Naive thymus-derived CD4-positive, alpha-beta T cell (primary cell): ENCODE data around the gene NAV1. TPM values are rescaled to one million over a fixed set of nuclear protein-coding genes. Genes with fewer than 3 reads are reported as not detected.
A peak's percentile ranks its signal among the peaks of the same experiment; 100 is the strongest.
"Not testable (repeated sequence)": the region's sequence is repeated elsewhere in the genome, so short reads cannot be mapped to it uniquely, and the experiment has no call there.

Source experiments
- ATAC-seq: fragments of 150-1000 bp; cut with Tn5 transposase; 2 replicates; pipeline ENCODE4 v1.10.0; 2021; ENCODE audit warnings: mild to moderate bottlenecking, moderate library complexity
- CTCF ChIA-PET: fragments of 350-600 bp; sonication (Branson Sonifier 250); formaldehyde crosslinking; loops from one replicate; lab custom pipeline; 2021; ENCODE audit warnings: antibody characterized with exemption; lab: Charles Lee
- POLR2A ChIA-PET: fragments of 350-600 bp; sonication (Branson Sonifier 250); formaldehyde crosslinking; loops from one replicate; lab custom pipeline; 2021; ENCODE audit warnings: antibody characterized with exemption, inconsistent platforms; lab: Charles Lee
- DNase-seq, 9 donors: peaks; one replicate each; pipeline versions ENCODE4 v3.0.0 to v3.0.0-alpha.2; 2020 to 2022; ENCODE audit warnings: mixed read lengths in 1 of 9
- H3K27ac ChIP-seq: one replicate; pipeline ENCODE4 v1.7.0; 2013; ENCODE audit warnings: mild to moderate bottlenecking, low read depth, low read length, moderate library complexity
- H3K27me3 ChIP-seq, 2 donors: one replicate each; pipeline ENCODE4 v1.7.0; 2013; ENCODE audit warnings: low read length in 2 of 2, mild to moderate bottlenecking in 2 of 2, moderate library complexity in 2 of 2; ENCODE audit not compliant: control insufficient read depth in 2 of 2, insufficient read depth in 2 of 2
- H3K36me3 ChIP-seq, 3 experiments: 1 replicate in 2 of 3; 2 replicates in 1 of 3; pipeline ENCODE4 v1.7.0; 2013; ENCODE audit warnings: low read length in 3 of 3, mild to moderate bottlenecking in 3 of 3, moderate library complexity in 1 of 3; ENCODE audit not compliant: insufficient read depth in 3 of 3, control insufficient read depth in 2 of 3
- H3K4me1 ChIP-seq, 2 donors: one replicate each; pipeline ENCODE4 v1.7.0; 2013; ENCODE audit warnings: low read length in 2 of 2, mild to moderate bottlenecking in 2 of 2, moderate library complexity in 1 of 2; ENCODE audit not compliant: control insufficient read depth in 2 of 2, insufficient read depth in 2 of 2
- H3K4me3 ChIP-seq: 2 replicates; pipeline ENCODE4 v1.7.0; 2013; ENCODE audit warnings: mild to moderate bottlenecking, low read length
- H3K9me3 ChIP-seq, 3 experiments: 1 replicate in 2 of 3; 2 replicates in 1 of 3; pipeline ENCODE4 v1.7.0; 2013; ENCODE audit warnings: low read length in 3 of 3; ENCODE audit not compliant: control insufficient read depth in 2 of 3
- H3K27ac Mint-ChIP-seq, 9 donors: one replicate each; pipeline ENCODE4 v1.8.0; 2020 to 2022; ENCODE audit warnings: mixed read lengths in 9 of 9, mild to moderate bottlenecking in 8 of 9, moderate library complexity in 5 of 9, inconsistent platforms in 2 of 9
- H3K27me3 Mint-ChIP-seq, 5 donors: one replicate each; pipeline ENCODE4 v1.8.0; 2021 to 2022; ENCODE audit warnings: mixed read lengths in 5 of 5, mild to moderate bottlenecking in 1 of 5
- H3K36me3 Mint-ChIP-seq, 5 donors: one replicate each; pipeline ENCODE4 v1.8.0; 2020 to 2022; ENCODE audit warnings: mixed read lengths in 5 of 5, mild to moderate bottlenecking in 3 of 5, inconsistent platforms in 1 of 5
- H3K4me1 Mint-ChIP-seq, 7 donors: one replicate each; pipeline ENCODE4 v1.8.0; 2020 to 2022; ENCODE audit warnings: mixed read lengths in 7 of 7, mild to moderate bottlenecking in 3 of 7, inconsistent platforms in 1 of 7
- H3K4me3 Mint-ChIP-seq, 10 donors: one replicate each; pipeline ENCODE4 v1.8.0; 2020 to 2022; ENCODE audit warnings: mild to moderate bottlenecking in 10 of 10, mixed read lengths in 10 of 10, moderate library complexity in 6 of 10, inconsistent platforms in 2 of 10
- H3K9me3 Mint-ChIP-seq, 11 donors: one replicate each; pipeline ENCODE4 v1.8.0; 2020 to 2022; ENCODE audit warnings: mixed read lengths in 11 of 11, mild to moderate bottlenecking in 4 of 11, inconsistent platforms in 1 of 11, moderate library complexity in 1 of 11
- intact Hi-C, 2 donors: fragments of 100-400 bp; cut with micrococcal nuclease; formaldehyde crosslinking; loops; one replicate each; pipeline ENCODE4 v1.15.1; 2023
- polyA plus RNA-seq, 2 donors: library from polyadenylated mRNA; unstranded; fragments of 300-500 nt; fragmentation: Illumina TruSeq; gene quantifications; one replicate each; pipeline ENCODE4 v1.2.3, GENCODE V29; 2021
- total RNA-seq, 6 experiments: library from RNA in 5 of 6; stranded (reverse) in 5 of 6; gene quantifications; 1 replicate in 5 of 6; 2 replicates in 1 of 6; pipeline ENCODE4 v1.2.3 and lab custom pipeline; 2021 to 2026

The NAV1 gene
- total and polyA plus RNA-seq, 7 experiments from 2014 or later, result 0.18 to 10.8 (median 2.6) TPM

GRCh38 chr1:201545851-201546492 is 7.0 kb downstream of the NAV1 start:
- ChIA-PET CTCF (no interaction called here), POLR2A (no interaction called here)
- no peak overlapping the region for H3K27ac Mint-ChIP-seq
- H3K9me3 Mint-ChIP-seq, result peaks cover 0 to 4% (median 0%) of the 10 kb centered on the region in 11 donors
- H3K36me3 Mint-ChIP-seq, result peaks cover 0 to 20% (median 3%) of the 10 kb centered on the region in 5 donors
- H3K9me3 ChIP-seq, result no peaks in the 10 kb centered on the region
- H3K27me3 ChIP-seq, result peaks cover 0 to 2% of the 10 kb centered on the region in 2 donors
- ATAC-seq (peak; percentile 38), DNase-seq (no peak)
- H3K4me3 Mint-ChIP-seq, result no peak overlapping the region
- no peaks in the 10 kb centered on the region for H3K36me3 ChIP-seq
- H3K4me1 Mint-ChIP-seq, result peaks cover 0 to 4% (median 0%) of the 10 kb centered on the region in 7 donors
- intact Hi-C loops, result no loop called here
- no peak overlapping the region for H3K27ac ChIP-seq
- H3K27me3 Mint-ChIP-seq, result peaks cover 13 to 45% (median 19%) of the 10 kb centered on the region in 5 donors
- no peak overlapping the region for H3K4me3 ChIP-seq
- no peaks in the 10 kb centered on the region for H3K4me1 ChIP-seq

GRCh38 chr1:201549522-201549921 is 10.6 kb downstream of the NAV1 start:
- H3K4me3 Mint-ChIP-seq, H3K36me3 ChIP-seq, H3K27ac Mint-ChIP-seq, H3K27me3 ChIP-seq, ATAC-seq, H3K9me3 ChIP-seq, H3K9me3 Mint-ChIP-seq, H3K4me3 ChIP-seq, POLR2A ChIA-PET, H3K36me3 Mint-ChIP-seq, H3K27ac ChIP-seq, H3K4me1 Mint-ChIP-seq, DNase-seq, H3K4me1 ChIP-seq, intact Hi-C loops: not testable (repeated sequence)
- CTCF ChIA-PET, result interaction anchor here (1.2 kb wide), 1 partner anchor 11 kb away, joined by 4 read pairs; no protein-coding TSS in a partner anchor
- peaks cover 0 to 18% (median under 1%) of the 10 kb centered on the region in 5 donors for H3K27me3 Mint-ChIP-seq

- H3K27ac Mint-ChIP-seq, result no peak overlapping the region
- ChIA-PET POLR2A (no interaction called here), CTCF (interaction anchor here (0.7 kb wide), 1 partner anchor 456 kb away, joined by 4 read pairs; no protein-coding TSS in a partner anchor)
- H3K9me3 Mint-ChIP-seq, result peaks cover 0 to 1% (median 0%) of the 10 kb centered on the region in 11 donors
- H3K4me3 Mint-ChIP-seq, result no peak overlapping the region
- H3K4me1 Mint-ChIP-seq, result peaks cover 0 to 2% (median 0%) of the 10 kb centered on the region in 7 donors
- peaks cover 0 to 5% (median 3%) of the 10 kb centered on the region in 5 donors for H3K36me3 Mint-ChIP-seq
- no peaks in the 10 kb centered on the region for H3K4me1 ChIP-seq
- H3K9me3 ChIP-seq, result no peaks in the 10 kb centered on the region
- no peak overlapping the region for H3K27ac ChIP-seq
- H3K27me3 Mint-ChIP-seq, result peaks cover 0 to 11% (median 0%) of the 10 kb centered on the region in 5 donors
- ATAC-seq (no peak), DNase-seq (no peak)
- H3K27me3 ChIP-seq, result no peaks in the 10 kb centered on the region
- H3K36me3 ChIP-seq, result no peaks in the 10 kb centered on the region
- no peak overlapping the region for H3K4me3 ChIP-seq
- intact Hi-C loops, result no loop called here
These were observed 12.2 kb downstream of the NAV1 start for GRCh38 chr1:201551096-201551495.

- peaks cover 0 to 2% (median 0%) of the 10 kb centered on the region in 7 donors for H3K4me1 Mint-ChIP-seq
- peaks cover 0 to 9% (median 0%) of the 10 kb centered on the region in 5 donors for H3K27me3 Mint-ChIP-seq
- Histone ChIP-seq H3K9me3 (no peaks in the 10 kb centered on the region), H3K4me3 (no peak overlapping the region), H3K27ac (no peak overlapping the region), H3K36me3 (no peaks in the 10 kb centered on the region), H3K27me3 (no peaks in the 10 kb centered on the region), H3K4me1 (no peaks in the 10 kb centered on the region)
- peak; percentile 90 for ATAC-seq
- H3K4me3 Mint-ChIP-seq, result no peak overlapping the region
- ChIA-PET POLR2A (no interaction called here), CTCF (interaction anchor here (0.6 to 0.8 kb wide), 2 partner anchors 9 to 38 kb away, joined by 3 read pairs; no protein-coding TSS in a partner anchor)
- H3K27ac Mint-ChIP-seq, result no peak overlapping the region
- peaks cover 0 to 1% (median 0%) of the 10 kb centered on the region in 11 donors for H3K9me3 Mint-ChIP-seq
- peaks cover 0 to 5% (median 3%) of the 10 kb centered on the region in 5 donors for H3K36me3 Mint-ChIP-seq
- intact Hi-C loops, result no loop called here
- DNase-seq, result no peak
These were observed 13.2 kb downstream of the NAV1 start for GRCh38 chr1:201551877-201552731.

- intact Hi-C loops, result no loop called here
- DNase-seq, result no peak
- Mint-ChIP-seq H3K27me3 (peaks cover 0 to 9% (median 0%) of the 10 kb centered on the region in 5 donors), H3K36me3 (peaks cover 0 to 5% (median 3%) of the 10 kb centered on the region in 5 donors), H3K27ac (no peak overlapping the region), H3K4me3 (no peak overlapping the region), H3K4me1 (peaks cover 0 to 2% (median 0%) of the 10 kb centered on the region in 7 donors), H3K9me3 (peaks cover 0 to 1% (median 0%) of the 10 kb centered on the region in 11 donors)
- CTCF ChIA-PET, result no interaction called here
- H3K4me1 ChIP-seq, result no peaks in the 10 kb centered on the region
- H3K27me3 ChIP-seq, result no peaks in the 10 kb centered on the region
- no peak overlapping the region for H3K27ac ChIP-seq
- POLR2A ChIA-PET, result no interaction called here
- H3K9me3 ChIP-seq, result no peaks in the 10 kb centered on the region
- no peak for ATAC-seq
- H3K36me3 ChIP-seq, result no peaks in the 10 kb centered on the region
- no peak overlapping the region for H3K4me3 ChIP-seq
These were observed 14.0 kb downstream of the NAV1 start for GRCh38 chr1:201552941-201553351.

- H3K9me3 Mint-ChIP-seq, result peaks cover 0 to 1% (median 0%) of the 10 kb centered on the region in 11 donors
- Histone ChIP-seq H3K27me3 (no peaks in the 10 kb centered on the region), H3K4me1 (no peaks in the 10 kb centered on the region), H3K36me3 (no peaks in the 10 kb centered on the region), H3K27ac (no peak overlapping the region), H3K9me3 (no peaks in the 10 kb centered on the region), H3K4me3 (no peak overlapping the region)
- DNase-seq (no peak), ATAC-seq (no peak)
- ChIA-PET CTCF (interaction anchor here (1.0 kb wide), 1 partner anchor 237 kb away, joined by 3 read pairs; no protein-coding TSS in a partner anchor), POLR2A (no interaction called here)
- H3K27ac Mint-ChIP-seq, result no peak overlapping the region
- peaks cover 0 to 3% (median 2%) of the 10 kb centered on the region in 5 donors for H3K36me3 Mint-ChIP-seq
- intact Hi-C loops, result no loop called here
- peaks cover 0 to 9% (median 0%) of the 10 kb centered on the region in 5 donors for H3K27me3 Mint-ChIP-seq
- H3K4me1 Mint-ChIP-seq, result peaks cover 0 to 2% (median 0%) of the 10 kb centered on the region in 7 donors
- no peak overlapping the region for H3K4me3 Mint-ChIP-seq
These were observed 14.7 kb downstream of the NAV1 start for GRCh38 chr1:201553496-201554189.
